GM12872 (cell line): ENCODE data around the gene MAU2.

Source experiments
- CTCF ChIP-seq: IDR thresholded peaks from 3 replicates; pipeline ENCODE4 v1.5.1; 2011; ENCODE audit warnings: low read depth, mild to moderate bottlenecking, low read length, moderate library complexity; ENCODE audit not compliant: insufficient read depth

The MAU2 gene

GRCh38 chr19:19347401-19348110, 26.9 kb downstream of the MAU2 start:
- no peak for TF ChIP-seq CTCF

- no peak for TF ChIP-seq CTCF
These were observed 27.6 kb downstream of the MAU2 start for GRCh38 chr19:19348266-19348665.

GRCh38 chr19:19349365-19349764, 28.7 kb downstream of the MAU2 start:
- no peak for TF ChIP-seq CTCF

DNA sequence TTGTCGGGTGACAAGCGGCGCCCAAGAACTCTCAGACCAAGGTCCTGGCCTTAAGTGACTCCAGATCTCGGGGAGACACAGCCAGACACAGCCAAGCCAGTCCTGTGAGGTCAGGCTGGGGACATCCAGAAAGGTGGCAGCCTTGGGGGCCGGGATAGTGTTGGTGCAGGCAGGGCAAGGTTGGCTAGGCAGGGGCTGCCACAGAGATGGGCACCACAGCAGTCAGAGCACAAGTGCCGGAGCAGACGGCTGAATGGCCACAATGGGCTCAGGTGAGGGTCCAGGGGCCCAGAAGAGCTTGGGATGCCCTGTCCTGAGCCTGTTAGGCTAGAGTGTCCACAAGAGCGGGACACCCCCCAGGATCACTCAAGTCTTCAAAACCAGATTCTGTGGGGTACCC, 32.2 kb downstream of the MAU2 start:
- no peak for TF ChIP-seq CTCF

DNA sequence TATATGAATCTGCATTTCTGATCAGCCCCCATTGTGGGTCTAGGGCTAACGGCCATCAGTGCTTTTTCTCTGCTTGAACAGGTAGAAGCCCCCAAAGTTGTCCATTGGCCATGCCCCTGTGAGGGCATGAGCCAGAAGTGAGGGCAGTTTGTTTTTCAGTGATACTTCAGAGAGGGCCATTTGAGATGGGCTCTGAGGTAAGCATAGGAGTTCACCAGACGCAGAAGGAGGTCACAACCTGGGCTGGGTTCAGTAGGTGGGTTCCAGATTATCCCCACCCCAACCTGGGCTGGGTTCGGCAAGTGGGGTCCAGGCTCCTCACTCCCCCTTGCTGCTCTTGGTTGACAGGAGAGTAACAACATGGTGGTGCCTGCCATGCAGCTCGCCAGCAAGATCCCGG, 33.4 kb downstream of the MAU2 start:
- TF ChIP-seq CTCF = no peak

DNA sequence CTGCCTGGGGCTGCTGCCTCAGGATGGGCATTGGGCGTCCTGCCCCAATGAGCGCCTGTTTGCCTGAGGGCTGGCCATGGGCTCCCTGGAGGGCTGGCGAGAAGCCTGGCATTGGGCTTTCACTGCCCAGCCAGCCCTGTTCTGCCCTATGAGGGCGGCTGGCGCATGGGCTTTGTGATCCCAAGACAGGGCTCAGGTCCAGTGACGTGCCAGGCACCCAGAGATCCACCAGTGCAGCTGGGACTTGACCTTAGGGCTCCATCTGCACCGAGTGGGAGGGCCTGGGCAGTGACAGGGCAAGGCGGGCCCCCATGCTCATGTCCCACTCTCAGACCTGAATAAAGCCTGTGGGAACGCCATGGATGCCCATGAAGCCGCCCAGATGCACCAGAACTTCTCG, 34.3 kb downstream of the MAU2 start:
- TF ChIP-seq CTCF = no peak

DNA sequence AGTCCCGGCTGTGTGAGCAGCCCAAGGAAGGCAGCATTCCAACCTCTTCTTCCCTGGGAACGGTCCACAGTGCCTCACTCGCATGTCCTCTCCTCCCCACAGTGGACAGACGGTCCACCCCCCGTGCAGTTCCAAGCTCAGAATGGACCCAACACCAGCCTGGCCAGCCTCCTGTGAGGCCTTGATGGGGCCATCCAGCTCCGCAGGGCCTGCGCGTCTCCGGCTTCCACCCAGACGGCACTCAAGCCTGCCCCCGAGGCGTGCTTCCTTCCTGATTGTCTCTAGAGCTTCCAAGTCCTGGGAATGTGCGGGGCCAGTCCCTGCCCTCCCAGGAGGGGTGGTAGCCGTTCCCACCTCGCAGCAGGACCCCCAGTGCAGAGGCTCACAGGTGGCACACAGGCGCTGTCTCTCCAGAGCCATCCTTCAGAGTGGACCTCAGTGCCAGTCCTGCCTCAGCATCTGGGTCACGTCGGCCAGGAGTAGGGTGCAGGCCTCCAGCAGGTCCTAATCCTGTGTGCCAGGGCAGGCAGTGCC, 35.0 kb downstream of the MAU2 start:
- no peak for TF ChIP-seq CTCF
